GM19193 (cell line): ENCODE results near the gene STAT3.

Source experiments
- POLR2A ChIP-seq: IDR thresholded peaks from 4 replicates; pipeline ENCODE4 v1.6.1; 2011; ENCODE audit not compliant: insufficient read depth, insufficient read length; ENCODE audit errors: extremely low read depth

STAT3 gene

GRCh38 chr17:42363767-42364585 lies 24.3 kb downstream of the STAT3 start:
- TF ChIP-seq POLR2A, result no peak

- no peak for TF ChIP-seq POLR2A
Observed at GRCh38 chr17:42363231-42363630, 25.0 kb downstream of the STAT3 start.

- TF ChIP-seq POLR2A, result no peak
Observed at GRCh38 chr17:42362245-42362961, 25.8 kb downstream of the STAT3 start.

GRCh38 chr17:42361781-42362186 lies 26.5 kb downstream of the STAT3 start:
- no peak for TF ChIP-seq POLR2A

GRCh38 chr17:42359133-42359532 lies 29.1 kb downstream of the STAT3 start:
- no peak for TF ChIP-seq POLR2A

- no peak for TF ChIP-seq POLR2A
Observed at GRCh38 chr17:42358434-42358833, 29.8 kb downstream of the STAT3 start.

GRCh38 chr17:42354956-42355843 lies 33.0 kb downstream of the STAT3 start:
- TF ChIP-seq POLR2A, result no peak

GRCh38 chr17:42348104-42348503 lies 40.1 kb downstream of the STAT3 start:
- TF ChIP-seq POLR2A, result no peak

- TF ChIP-seq POLR2A, result no peak
Observed at GRCh38 chr17:42347606-42348005, 40.6 kb downstream of the STAT3 start.

GRCh38 chr17:42347198-42347597 lies 41.0 kb downstream of the STAT3 start:
- no peak for TF ChIP-seq POLR2A

- no peak for TF ChIP-seq POLR2A
Observed at GRCh38 chr17:42346481-42346880, 41.8 kb downstream of the STAT3 start.

GRCh38 chr17:42345396-42346073 lies 42.7 kb downstream of the STAT3 start:
- no peak for TF ChIP-seq POLR2A

- no peak for TF ChIP-seq POLR2A
Observed at GRCh38 chr17:42342242-42343008, 45.8 kb downstream of the STAT3 start.

- no peak for TF ChIP-seq POLR2A
Observed at GRCh38 chr17:42341568-42341967, 46.7 kb downstream of the STAT3 start.
